Amygdala (tissue), 56 donors: ENCODE data around the gene ADAMTSL2.

Experiments used
- DNase-seq, 56 donors: peaks; one replicate each; lab custom pipeline; 2025; lab: John Stamatoyannopoulos, UW

Gene ADAMTSL2

DNA sequence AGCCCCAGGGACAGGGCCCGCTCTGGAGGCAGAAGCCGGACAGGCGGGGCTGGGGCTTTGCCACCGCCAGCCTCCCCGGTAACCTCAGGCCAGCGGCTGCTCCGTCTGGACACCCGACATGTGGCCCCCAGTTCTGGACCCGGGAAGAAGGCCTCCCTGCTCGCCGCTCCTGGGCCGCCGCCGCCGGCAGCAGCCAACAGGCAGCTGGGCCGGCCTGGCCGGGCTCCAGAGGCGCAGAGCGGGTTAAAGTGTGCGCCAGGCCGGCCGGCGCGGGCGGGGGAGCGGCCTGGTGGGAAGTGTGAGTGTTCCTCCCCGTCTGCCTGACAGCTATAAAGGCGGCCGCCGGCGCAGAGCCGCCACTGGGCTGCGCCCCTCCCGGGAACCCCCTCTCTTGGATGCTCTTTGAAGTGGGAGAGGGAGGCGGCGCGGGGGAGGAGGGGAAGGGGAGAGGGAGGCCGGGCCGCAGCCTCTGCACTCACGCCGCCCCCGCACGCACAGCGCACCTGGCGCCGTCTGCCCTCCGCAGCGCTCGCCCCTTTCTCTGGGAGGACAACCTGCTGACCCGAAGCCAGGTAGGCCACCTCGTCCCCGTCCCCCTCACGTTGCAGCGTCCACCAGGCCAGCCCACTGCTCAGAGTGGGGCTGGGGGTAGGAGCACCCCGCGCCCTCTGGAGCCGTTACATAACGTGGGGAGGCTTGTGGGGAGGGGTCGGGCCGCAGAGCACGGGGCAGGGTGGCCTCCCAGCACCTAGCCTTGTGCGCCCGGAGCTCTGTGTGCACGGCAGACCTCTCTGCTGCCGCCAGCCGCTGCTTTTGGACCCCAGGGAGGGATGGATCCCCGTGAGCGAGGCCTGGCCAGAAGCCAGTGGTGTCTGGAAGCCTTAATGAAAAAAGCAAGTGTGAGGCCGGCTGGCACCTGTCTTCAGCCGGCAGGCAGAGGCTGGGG is at the start of gene ADAMTSL2:
Gene ADAMTSL2 (plus strand): TSS at position 359 of the 946 bp plus-strand sequence. CDS start 2,009 bp downstream, outside the sequence.
- peak in 40 of 56 donors; percentile 17 to 78 (median 56) for DNase-seq

DNA sequence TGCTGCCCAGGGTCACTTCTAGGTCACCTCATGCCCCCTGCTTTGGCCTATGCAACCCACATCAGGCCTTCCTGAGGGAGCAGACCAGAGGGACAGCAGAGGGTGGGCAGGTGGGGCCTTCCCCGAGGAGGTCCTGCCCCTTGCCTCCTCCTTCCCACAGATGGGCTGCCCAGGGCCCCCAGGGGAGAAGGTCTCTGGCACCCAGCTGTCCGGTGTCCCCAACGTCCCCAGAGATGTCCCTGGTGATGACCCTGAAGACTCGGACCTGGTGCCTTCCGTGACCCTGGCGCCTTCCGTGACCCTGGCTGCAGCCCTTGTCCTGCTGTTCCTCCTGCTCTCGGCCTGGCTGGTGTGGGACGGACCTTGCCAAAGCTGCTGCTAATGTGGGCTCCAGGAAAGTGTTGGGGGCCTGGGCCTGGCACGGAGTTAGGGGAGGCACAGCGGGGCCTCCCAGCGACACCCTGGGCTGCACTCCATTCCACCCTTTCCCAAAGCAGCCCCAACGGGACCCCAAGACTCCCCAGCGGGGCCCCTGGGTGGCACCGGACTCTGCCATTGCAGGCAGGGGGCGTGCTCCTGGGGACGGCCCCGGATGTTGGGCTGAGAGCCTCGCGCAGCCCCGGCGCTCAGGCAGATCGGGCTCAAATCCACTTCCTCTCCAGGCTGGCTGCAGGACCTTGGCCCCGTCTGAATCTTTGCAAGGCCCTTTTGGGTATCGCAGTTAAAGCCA is 48.8 kb upstream of the ADAMTSL2 start:
- no peak for DNase-seq

DNA sequence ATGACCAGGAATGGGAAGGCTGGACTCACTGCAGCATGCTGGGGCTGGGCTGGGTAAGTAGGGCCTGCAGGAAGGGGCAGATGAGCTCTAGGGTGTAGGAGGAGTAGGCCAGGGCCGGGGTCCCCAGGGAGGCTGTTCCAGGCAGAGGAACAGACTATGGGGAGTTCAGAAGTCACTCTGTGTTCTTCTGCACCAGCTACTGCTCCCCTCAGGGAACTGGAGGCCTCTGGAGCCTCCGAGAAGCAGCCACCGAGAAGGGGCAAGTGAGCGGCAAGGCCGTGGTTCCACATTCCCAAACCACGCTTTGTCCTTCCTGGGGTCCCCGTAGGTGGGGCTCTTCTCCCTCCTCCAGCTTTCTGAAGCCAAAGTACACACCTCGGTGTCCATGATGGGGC is 47.2 kb upstream of the ADAMTSL2 start:
- no peak for DNase-seq

DNA sequence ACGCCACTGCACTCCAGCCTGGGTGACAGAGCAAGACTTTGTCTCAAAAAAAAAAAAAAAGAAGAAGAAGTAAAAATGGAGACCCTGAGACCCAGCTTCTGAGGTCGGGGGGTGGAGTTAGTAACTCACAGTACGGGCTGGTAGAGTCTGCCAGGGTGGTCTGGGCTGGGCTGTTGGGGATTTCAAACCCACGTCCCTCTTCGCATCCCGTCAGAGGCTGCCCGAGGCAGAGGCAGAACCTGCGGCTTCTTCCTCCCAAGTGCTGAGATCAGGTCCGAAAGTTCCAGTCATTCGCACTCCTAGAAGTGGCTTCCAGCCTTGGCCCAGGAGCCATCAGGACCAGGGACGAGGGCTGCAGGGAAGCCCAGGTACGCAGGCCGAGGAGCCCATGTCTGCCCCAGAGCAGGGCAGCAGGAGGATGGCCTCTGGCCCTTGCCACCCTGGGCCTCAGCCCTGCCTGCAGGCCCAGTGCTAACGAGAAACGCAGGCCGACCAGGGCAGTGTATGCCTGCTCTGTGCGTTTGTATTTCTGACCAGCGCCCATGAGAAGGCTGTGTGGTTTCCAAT is 45.7 kb upstream of the ADAMTSL2 start:
- DNase-seq = no peak

DNA sequence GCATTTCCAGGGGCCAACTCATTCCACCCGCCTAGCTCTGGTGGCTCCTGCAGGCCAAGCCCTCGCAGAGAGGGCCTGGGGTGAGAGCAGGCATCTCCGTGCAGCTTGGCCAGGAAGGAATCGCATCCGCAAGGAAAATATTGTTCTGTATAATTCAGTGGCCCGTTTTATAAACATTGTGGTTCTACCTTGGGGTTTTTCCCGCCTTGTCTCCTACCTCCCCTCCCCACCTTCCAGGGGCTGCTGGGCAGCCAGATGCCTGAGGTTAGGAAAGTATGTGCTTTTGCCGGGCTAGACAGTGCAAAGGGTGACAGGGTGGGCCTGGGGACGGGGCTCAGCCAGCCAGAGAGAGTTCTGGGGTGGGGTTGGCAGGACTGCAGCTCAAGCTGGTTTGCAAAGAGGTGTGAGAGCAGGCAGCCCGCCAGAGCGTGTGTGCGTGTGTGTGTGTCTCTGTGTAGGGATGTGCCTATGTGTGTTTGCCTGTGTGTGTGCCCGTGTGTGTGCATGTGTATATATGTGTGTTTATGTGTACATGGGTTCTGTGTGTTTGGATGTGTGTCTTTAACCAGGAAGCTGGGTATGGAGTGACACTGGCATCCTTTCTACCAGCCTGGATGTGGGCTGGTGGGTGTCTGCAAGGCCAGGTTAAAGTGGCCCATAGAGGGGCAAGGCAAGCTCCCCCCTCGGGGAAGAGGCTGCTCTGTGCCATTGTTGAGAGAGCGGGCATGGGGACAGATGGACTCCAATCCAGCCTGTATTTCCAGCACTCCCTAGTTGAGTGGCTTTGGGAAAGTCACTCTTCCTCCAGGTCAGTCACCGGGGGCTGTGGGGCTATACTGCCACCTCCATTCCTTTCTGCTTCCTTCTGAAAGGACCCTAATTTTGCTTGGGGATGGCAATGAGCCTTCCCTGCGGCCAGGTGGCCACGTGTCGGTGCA is 45.0 kb upstream of the ADAMTSL2 start:
- DNase-seq = no peak

DNA sequence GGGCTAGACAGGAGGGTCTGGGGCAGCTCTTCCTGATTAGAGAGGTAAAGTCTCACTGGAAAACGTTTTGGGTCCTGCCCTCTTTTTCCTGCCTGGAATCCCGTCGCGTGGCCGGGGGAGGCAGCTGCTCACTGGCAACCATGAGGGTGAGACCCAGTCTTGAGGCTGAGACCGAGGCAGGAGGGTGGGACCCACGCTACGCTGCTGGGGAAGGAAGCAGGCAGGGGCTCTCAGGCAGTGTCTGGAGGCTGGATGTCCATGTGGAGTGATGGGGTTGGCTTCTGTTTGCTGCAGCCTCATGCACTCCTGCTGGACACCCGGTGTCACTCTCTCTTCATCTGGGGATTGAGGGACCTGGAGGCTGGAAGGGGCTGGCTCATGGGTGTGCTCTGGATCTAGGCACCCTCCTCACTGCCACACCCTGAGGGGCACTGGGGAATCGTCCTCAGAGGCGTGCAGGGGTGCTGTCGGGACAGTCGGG is 44.3 kb upstream of the ADAMTSL2 start:
- no peak for DNase-seq

DNA sequence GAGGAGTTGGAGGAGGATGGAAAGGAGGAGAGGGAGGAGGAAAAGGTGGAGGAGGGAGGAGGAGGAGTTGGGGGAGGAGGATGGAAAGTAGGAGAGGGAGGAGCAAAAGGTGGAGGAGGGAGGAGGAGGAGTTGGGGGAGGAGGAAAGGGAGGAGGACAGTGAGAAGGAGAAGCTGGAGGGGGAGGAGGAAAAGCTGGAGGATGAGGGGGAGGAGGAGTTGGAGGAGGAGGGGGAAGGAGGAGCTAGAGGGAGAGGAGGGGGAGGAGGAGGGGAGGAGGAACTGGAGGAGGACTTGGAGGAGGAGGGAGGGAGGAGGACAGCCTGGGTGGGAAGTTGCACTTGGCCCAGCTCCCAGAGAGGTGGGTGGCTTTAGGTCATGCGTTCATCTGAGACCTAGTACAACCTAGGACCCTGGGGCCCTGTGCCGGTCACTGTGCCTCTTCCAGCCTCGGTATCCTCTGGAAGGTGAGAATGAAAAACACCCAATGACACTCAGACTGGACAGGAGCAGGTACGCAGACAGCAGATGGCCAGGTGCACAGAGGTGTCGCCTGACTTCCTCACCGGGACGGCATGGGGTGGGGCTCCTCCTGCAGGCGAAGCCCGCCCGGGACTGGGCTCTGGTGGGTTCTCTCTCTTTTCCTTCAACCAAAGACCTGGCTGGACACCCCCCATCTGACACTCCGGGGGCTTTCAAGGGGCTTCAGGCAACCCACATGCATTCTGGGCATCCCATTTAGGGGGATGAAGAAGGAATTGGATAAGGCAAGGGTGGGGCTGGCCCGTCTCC is 43.4 kb upstream of the ADAMTSL2 start:
- DNase-seq = no peak

DNA sequence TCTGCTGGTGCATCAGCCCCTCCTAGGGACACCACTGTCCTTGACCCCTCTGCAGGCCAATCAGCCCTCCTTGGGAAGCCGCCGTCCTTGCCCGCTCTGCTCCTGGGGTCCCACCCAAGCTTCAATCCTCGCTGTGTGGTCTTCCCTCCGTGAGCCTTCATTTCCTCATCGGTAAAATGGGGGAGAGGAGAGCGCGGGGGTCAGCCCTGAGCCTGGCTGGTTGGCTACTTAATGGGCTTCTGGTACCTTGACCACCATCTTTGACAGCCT is 42.9 kb upstream of the ADAMTSL2 start:
- no peak for DNase-seq

DNA sequence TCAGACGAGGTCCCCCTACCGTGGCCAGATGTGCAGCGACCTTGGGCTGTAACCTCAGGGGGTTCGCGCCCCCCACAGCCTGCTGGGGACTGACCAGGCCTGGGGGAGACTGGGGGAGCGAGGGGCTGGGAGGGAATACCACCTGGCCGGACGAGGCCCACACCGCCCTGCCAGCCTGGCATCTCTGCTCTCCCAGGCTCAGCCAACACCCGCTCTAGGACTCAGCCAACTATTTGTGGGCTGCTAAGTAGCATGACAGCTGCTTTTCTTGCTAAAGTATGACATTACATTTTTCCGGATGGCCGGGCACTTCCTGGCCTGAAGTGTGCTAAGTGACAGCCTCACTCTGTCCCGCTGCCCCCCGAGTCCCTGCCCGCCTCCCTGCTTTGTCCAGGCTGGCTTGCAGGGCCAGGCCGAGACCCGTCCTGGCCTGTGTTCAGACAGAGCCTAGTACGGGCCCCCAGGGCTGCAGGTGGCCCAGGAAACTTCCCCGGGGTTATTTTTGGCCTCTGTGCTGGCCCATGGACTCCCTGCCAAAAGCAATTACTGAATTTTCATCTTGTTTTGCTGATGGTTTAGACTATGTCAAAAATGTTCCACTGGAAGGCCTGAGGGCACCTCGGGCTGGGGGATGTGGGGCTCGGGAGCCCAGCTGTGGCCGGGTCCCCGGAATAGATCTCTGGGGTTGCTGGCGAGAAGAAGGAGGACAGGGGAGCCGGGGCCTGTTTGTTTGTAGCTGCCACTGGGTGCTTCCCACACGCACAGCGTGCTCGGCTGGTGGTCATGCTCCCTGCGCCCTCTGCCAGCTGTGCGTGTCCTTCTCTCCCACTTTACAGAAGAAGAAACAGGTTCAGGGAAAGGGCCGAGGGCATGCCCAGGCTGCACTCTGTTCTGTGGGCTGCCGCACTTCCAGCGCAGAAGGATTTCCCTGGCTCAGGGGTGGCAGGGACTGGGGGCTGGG is 42.2 kb upstream of the ADAMTSL2 start:
- no peak for DNase-seq

DNA sequence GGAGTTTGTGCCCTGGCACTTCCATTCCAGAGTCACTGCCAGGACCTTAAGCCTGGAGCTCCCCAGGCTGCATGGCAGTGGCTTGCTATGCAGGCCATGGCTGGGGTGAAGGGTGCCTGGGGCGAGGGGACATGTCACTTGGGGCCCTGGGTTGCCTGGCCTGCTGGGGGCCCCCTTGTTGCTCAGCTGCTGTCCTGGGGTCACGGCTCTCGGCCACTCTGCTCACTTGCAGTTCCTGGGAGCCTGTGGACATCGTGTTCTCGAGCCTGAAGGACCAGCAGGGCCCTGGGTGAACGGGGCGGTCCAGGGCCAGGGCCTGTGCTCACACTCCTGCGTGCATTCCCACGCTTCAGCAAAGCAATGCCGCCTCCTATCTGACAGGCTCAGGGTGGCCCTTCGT is 41.1 kb upstream of the ADAMTSL2 start:
- DNase-seq = no peak

DNA sequence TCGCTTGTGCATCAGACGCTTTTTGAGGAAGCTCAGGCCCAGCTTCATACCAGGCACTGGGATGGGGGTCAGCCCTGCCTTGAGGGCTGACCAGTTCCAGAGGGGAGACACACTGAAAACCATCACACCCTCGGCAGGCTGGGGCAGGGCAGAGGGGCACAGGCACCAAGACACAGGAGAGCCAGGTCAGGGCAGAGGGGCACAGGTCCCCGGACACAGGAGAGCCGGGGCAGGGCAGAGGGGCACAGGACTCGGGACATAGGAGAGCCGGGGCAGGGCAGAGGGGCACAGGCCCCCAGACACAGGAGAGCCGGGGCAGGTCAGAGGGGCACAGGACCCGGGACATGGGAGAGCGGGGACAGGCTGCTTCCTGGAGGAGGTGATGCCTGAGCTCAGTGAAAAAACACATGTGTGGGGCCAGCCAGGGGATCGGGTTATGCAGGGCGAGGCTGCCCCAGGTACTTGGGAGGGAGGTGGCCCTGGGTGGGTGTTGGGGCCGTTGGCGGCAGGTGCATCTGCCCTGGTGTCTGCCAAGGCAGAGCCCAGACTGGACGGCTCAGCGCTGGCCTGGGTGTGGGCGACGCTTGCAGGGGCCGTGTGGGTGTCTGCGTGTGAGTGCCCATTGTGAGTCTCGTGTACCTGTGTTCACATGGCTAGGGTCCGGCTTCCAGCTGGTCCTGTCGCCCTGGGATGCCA is 40.5 kb upstream of the ADAMTSL2 start:
- no peak for DNase-seq

DNA sequence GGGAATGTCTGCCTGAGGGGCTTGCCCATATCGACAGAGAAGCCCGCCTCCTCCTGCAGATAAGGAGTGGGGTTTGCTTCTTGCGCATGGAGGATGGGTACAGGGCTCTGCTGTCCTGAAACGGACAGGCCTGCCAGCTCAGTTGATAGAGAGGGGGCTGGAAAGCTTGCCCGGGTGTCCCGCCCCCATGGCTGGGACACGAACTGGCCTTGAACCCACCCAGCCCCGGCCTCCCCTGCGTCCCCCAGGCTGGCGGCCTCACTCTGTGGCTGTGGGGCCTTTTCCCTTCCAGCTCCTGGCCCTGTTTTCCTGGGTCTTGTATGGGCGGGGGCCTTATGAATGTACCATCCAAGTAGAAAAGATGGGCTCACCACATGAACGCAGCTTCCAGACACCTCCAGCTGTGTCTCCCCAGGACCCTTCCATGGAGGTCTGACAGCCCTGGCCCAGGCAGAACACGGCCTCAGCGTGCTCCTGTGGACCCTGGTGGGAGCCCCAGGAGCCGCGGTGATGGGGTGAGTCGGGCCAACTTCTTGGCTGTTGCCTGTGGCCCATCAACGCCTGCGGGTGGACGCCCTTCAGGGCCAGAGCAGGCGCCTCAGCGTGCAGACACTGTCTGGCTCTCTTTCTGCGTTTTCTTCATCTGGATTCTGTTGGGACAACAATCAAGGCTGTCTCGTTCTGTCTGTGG is 39.7 kb upstream of the ADAMTSL2 start:
- no peak for DNase-seq

DNA sequence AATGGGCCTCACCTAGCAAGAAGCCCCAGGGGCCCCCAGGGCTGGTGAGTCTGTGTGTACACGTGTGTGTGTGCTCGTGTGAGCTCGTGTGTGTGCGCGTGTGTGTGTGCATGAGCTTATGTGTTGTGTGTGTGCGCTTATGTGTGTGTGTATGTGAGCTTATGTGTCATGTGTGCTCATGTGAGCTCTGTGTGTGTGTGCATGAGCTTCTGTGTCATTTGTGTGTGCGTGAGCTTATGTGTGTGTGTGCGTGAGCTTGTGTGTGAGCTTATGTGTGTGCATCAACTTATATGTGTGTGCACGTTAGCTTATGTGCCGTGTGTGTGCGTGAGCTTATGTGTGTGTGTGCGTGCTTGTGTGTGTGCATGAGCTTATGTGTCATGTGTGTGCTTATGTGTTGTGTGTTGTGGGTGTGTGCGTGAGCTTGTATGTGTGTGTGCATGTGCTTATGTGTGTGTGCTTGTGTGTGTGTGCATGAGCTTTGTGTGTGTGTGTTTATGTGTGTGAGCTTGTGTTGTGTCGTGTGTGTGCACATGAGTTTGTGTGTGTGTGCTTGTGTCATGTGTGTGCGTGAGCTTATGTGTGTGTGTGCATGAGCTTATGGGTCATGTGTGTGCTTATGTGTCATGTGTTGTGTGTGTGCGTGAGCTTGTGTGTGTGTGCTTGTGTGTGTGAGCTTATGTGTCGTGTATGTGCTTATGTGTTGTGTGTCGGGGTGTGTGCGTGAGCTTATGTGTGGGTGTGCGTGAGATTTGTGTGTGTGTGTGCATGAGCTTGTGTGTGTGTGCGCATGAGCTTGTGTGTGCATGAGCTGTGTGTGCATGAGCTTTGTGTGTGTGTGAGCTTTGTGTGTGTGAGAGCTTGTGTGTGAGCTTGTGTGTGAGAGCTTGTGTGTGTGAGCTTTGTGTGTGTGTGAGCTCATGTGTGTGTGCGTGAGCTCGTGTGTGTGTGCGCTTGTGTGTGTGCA is 38.9 kb upstream of the ADAMTSL2 start:
- no peak for DNase-seq

DNA sequence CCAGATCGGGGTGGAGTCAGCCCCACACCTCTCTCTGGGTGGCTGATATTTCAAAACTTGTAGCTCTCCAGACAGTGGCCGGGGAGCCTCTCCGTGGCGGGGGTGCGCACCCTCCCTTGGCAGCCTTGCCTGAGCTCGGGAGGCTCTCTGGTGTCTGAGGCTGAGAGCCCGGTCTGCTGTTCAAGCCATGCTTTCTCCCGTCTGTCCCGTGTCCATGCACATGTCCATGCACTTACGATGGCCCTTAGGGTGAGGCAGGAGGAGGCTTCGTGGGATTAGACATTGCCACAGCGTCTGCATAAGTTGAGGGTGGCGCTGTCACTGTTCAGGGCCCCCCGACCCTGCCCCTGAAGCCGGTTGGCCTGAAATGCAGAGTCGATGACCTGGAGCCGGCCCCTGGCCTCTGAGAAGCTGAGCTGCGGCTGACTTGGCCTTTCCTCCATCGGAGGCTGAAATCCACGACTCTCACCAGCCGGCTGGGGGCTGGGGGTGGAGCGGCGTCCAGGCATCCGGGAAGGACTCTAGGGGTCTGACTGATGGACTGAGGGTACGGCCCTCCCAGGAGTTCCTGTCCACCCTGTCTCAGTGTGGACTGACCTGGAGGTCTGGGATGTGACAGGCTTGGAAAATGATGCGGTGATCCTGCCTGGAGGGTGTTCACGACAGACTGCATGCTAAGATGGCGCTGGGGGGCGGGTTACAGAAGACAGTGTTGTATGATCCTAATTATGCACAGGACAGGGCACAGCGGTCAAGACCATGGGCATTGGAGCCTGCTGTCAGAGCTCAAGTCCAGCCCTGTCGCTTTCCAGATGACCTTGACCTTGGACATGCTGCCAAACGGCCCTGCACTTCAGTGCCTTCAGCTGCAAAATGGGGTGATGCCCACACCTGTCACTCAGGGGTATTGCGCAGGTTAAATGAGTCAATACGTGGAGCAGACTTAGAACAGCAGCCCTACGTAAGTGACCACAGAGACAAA is 37.4 kb upstream of the ADAMTSL2 start:
- no peak for DNase-seq
